GM12801 (cell line): ENCODE results near the gene TRMT44.

Experiments
- TF ChIP-seq, protein P1 (sequence below): IDR thresholded peaks from one replicate; pipeline ENCODE4 v1.5.1; 2011; ENCODE audit warnings: control low read depth; ENCODE audit not compliant: insufficient read length; ENCODE audit errors: extremely low read depth

The TRMT44 gene

GRCh38 chr4:8508740-8509139, 68.2 kb downstream of the TRMT44 start:
- TF ChIP-seq, protein P1, sequence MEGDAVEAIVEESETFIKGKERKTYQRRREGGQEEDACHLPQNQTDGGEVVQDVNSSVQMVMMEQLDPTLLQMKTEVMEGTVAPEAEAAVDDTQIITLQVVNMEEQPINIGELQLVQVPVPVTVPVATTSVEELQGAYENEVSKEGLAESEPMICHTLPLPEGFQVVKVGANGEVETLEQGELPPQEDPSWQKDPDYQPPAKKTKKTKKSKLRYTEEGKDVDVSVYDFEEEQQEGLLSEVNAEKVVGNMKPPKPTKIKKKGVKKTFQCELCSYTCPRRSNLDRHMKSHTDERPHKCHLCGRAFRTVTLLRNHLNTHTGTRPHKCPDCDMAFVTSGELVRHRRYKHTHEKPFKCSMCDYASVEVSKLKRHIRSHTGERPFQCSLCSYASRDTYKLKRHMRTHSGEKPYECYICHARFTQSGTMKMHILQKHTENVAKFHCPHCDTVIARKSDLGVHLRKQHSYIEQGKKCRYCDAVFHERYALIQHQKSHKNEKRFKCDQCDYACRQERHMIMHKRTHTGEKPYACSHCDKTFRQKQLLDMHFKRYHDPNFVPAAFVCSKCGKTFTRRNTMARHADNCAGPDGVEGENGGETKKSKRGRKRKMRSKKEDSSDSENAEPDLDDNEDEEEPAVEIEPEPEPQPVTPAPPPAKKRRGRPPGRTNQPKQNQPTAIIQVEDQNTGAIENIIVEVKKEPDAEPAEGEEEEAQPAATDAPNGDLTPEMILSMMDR: no peak

- TF ChIP-seq, protein P1: no peak
Measured at GRCh38 chr4:8509311-8509950, 68.9 kb downstream of the TRMT44 start.

- TF ChIP-seq, protein P1: no peak
Measured at GRCh38 chr4:8510191-8510590, 69.6 kb downstream of the TRMT44 start.

DNA sequence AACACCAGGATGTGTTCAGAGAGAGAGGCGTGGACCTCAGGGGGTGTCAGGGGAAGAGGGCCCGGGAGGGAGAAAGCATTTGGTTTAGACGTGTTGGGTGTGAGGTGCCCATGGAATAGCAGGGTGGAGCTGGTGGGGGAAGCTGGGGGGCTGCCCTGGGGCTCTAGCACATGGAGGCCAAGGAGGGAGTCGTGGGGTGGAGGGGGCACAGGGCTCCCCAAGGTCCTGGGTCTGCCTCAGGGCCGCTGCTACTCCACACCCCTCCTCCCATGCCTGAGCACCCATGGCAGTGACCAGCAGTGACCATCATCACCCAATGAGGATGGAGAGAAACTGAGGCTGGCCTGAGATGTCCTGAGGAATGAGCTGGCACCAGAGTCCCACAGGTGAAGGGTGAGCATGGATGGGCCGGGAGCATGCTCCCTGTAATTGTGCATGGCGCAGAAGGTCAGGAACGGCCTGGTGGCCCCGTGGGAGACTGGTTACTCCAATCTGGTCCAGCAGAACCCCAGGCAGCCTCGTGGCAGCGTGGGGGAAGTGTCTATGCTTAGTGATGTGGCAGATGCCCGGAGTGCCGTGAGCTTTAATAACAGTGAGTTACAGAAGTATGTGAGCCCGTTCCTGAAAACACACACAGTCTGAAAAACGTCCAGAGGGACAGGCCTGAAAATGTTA, 70.2 kb downstream of the TRMT44 start:
- TF ChIP-seq, protein P1: no peak

- TF ChIP-seq, protein P1: no peak
Measured at GRCh38 chr4:8512510-8512909, 71.9 kb downstream of the TRMT44 start.

DNA sequence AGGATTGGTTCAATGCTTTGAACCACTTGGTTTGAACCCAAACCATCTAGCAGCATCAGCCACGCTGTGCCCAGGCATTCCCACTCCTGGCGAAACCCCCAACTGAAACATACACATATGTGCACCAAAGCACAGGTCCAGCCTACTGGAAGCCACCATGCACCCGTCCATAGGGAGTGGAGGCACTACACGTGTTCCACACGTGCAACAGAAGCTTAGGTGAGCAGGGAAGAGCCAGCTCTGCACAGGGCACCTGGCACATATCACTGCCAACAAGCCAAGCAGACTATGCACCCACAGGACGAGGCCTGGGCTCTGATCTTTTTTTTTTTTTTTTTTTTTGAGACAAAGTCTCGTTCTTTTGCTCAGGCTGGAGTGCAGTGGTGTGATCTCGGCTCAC, 73.4 kb downstream of the TRMT44 start:
- TF ChIP-seq, protein P1: no peak

DNA sequence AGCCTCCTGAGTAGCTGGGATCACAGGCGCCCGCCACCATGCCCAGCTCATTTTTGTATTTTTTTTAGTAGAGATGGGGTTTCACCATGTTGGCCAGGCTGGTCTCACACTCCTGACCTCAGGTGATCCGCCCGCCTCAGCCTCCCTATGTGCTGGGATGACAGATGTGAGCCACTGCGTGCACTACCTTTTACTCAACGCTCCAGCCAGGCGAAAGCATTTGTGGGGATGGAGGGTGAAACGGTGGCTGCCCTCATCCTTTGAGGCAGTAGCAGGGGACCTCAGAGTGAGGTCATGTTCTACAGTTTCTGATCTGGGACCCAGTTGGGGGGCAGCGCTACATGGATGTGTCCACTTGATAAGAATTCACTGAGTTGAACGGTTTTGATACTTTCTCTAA, 73.8 kb downstream of the TRMT44 start:
- TF ChIP-seq, protein P1: no peak
